SW480 (cell line): Measurements from ENCODE around the gene ENO3.

Experiments
- DNase-seq: peaks from one replicate; pipeline ENCODE4 v3.0.0-alpha.2; 2016; ENCODE audit warnings: low spot score

ENO3 gene

DNA sequence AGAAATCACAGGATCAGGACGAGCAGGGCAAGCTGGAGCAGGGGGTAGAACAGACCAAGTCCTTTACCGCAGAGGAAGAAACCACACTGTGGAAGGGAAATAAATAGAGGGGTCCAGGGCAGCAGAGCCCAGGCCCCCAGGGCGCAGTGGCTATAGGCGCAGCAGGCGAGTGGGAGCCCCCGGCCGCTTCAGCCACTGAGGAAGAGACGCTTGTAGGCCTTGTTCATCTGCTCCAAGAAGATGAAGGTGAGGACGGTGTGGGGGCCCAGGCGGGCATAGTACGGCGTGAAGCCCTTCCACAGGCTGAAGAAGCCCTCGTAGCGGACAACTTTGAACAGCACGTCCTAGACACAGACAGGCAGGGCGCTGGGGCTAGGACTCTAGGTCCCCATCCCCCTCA is 13.4 kb upstream of the ENO3 start:
- DNase-seq, result no peak

DNA sequence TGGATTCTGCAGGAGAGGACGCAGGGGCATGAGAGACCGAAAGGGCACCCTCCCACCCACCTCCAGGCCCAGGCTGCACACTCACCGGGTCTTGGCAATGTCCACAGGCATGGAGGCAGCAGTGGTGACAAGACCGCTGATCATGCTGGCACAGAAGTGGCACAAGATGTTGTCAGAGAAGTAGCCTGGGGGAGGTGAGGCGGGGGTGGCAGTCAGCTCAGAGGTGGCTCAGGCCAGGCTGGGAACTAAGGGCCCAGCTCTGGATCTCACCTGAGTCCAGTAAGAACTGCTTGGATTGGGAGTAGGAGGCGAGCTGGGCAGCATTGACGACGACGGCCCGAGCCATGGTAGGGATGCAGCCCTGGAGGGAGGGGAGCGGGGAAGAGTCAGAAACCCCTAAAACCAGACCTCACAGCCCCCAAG is 12.8 kb upstream of the ENO3 start:
- DNase-seq, result no peak

DNA sequence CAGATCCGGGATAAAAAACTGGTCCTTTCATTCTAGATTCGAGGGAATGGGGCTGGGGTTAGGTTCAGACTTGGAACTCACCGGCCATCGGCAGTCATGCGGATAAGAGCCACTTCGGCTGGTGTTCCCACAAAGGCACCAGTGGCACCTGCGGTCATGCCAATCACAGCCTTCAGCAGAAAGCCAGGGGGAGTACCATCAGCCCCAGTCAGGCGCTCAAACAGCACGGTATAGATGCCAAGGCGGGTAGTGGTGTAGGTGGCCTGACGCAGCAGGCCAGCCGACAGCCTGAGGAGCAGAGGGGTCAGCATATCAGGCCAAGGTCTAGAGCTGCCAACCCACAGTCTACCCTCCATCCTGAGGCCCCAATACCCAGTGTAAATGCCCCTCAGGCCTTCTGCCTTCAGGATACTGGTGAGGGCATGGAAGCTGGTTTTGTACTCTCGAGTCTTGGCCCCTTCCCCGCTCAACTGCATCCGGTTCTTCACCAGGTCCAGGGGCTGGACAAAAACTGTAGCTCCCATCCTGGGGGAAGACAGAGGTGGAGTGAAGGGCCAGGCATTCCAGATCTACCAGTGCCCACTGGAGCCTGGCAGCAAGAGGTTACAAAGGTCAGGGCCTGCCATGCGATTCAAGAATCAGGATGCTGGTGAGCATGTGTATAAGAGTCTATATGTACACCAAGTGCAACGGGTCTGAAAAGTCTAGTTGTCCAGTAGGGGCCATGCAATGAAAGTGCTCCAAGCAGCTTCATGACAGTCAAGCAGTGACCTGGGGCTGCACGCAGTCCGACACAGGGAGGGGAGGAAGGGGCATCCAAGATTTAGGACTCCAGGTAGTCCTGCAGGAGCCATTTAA is 12.0 kb upstream of the ENO3 start:
- no peak for DNase-seq

DNA sequence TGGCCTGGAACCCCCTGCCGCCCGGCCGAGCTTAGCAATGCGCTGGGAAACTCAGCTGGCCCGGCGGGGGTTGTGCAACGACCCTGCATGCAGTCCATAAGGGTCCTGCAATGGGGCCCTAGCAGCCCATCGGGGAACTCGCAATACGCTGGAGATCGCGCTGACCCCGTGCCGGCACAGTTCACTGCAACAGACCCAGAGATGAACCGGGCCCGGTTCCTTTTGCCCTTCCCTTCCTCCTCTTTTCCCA is 11.4 kb upstream of the ENO3 start:
- no peak for DNase-seq

DNA sequence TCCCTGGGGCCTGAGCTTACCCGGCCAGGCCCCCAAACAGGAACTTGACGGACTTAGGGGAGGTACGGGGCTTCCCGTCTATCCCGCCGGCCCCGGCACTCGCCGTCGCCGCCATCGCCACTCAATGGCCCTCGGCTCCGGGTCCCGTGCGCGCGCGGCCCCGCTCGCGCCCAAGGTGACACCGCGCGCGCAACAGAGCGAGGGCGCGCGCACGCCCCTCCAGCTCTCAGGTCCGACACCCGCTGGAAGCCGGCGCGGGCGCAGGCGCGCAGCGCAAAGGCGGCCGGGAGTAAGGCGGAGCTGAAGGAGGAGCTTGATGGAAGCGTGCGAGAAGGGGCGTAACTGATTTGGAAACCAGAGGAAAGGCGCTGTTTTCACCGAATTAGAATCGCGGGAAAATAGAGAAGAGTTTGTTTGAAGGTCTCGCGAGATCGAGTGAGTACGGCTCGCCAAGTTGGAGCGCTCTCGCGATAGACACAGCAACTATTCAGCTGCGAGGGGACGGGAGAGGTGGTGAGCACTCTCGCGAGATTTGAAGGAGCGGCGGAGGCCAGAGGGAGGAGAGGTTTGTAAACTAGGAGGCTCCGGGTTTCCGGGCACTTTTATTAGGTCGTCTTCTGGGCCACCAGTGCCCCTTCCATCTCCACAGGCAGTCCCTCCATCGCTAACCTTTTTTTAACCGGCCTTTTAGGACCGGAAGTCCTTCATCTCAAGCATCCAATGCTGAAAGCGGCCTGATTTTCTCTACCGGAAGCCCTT is 10.9 kb upstream of the ENO3 start, which contains the start of the genes RNF167 and SLC25A11:
TSS of gene RNF167 (plus strand) at position 473 of the 759 bp plus-strand sequence. CDS start 642 bp downstream, outside the sequence.
TSS of gene SLC25A11 (minus strand) at position 251 of the 759 bp plus-strand sequence. CDS start at position 115, 136 bp downstream.
- DNase-seq, result peak; percentile 99

DNA sequence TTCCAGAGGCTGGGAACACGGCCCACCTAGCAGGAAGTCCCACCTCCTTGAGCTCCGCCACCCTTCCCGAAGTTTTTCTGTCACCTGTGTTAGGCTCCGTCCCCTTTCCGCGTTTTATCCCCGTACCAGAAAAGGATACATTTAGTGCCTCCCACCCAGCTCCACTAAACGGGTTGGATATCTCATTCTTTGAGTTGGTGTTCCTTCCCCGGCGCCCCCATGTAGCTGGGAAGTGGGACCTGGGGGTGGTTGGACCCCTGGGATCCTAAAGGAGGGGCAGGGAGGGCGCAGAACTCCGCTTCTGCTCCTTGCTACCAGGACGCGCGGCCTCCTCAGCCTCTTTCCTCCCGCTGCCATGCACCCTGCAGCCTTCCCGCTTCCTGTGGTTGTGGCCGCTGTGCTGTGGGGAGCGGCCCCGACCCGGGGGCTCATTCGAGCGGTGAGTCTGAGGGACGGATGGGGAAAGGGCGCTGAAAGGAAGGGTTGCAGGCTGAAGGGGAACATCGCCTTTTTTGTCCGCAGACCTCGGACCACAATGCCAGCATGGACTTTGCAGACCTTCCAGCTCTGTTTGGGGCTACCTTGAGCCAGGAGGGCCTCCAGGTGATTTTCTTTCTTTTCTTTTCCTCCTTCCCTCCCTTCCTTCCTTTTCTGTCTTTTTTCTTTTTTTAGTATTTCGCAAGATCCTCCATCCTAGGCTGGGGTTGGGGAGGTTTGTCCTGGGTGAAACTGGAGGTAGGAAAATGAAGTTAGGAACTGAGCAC is 10.2 kb upstream of the ENO3 start:
- DNase-seq, result peak; percentile 93

DNA sequence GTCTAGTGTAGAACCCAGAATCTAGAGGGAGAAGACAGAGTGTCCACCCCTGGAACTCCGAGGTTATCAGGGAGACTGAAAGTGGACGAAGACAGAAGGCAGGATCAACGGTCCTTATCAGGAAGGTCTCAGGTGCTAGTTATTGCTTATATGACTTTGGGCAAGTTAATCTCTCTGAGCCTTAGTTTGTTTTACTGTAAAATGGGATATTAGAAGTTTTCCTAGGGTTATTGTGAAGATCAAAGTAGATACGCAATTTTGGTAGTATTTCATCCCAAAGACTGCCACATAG is 9.7 kb upstream of the ENO3 start:
- DNase-seq, result no peak

DNA sequence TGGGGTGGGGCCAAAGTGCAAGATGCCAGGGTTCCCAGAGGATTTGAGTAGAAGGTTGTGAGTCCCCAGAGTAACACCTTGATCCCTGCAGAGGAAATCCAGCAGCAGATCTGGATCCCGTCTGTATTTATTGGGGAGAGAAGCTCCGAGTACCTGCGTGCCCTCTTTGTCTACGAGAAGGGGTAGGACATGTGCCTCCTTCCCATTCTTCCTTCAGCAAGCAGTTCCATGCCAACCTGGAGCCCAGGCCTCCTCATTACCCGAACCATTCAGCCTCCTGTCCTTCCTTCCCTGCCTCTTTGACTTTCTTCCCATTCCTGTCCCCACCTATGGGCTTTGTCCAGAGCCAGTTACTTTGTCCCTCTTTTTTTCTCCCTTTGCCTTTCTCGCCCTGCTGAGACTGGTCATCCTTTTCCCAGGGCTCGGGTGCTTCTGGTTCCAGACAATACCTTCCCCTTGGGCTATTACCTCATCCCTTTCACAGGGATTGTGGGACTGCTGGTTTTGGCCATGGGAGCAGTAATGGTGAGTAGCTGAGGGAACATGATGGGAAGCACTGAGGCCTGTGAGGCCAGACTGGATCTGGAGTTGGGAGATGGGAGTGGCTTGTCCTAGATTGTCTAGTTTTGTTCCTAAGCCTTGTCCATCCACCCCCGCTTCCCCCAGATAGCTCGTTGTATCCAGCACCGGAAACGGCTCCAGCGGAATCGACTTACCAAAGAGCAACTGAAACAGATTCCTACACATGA is 8.0 kb upstream of the ENO3 start:
- no peak for DNase-seq

DNA sequence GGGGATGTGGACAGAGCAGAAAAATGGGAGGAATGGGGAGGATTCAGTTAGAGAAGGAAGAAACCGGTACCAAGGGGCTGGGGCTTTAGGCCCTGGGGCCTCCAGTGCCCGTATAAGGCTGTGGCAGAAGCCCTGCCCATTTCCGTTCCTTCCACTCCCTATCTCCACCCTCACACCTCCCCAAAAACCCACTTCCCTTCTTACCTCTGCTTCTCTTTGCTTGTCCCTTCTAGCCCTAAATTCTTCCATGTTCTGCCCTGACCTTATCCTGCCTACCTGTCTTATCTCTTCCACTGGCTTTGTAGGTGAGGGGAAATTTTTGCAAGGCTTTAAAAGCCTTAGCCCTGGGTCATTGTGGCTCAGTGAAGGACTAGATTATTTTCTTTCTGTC is 6.8 kb upstream of the ENO3 start:
- DNase-seq, result no peak

DNA sequence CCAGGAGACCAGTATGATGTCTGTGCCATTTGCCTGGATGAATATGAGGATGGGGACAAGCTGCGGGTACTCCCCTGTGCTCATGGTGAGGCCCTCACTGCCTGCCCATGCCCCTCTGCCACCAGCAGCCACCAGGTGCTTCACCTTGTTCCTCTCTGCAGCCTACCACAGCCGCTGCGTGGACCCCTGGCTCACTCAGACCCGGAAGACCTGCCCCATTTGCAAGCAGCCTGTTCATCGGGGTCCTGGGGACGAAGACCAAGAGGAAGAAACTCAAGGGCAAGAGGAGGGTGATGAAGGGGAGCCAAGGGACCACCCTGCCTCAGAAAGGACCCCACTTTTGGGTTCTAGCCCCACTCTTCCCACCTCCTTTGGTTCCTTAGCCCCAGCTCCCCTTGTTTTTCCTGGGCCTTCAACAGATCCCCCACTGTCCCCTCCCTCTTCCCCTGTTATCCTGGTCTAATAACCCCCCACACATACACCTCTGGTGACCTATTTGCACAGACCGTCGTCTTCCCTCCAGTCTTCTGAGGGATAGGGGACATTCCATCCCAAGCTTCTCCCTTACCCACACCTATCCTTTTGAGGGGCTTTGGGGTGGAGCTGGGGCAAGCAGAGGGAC is 6.3 kb upstream of the ENO3 start:
- DNase-seq, result no peak

DNA sequence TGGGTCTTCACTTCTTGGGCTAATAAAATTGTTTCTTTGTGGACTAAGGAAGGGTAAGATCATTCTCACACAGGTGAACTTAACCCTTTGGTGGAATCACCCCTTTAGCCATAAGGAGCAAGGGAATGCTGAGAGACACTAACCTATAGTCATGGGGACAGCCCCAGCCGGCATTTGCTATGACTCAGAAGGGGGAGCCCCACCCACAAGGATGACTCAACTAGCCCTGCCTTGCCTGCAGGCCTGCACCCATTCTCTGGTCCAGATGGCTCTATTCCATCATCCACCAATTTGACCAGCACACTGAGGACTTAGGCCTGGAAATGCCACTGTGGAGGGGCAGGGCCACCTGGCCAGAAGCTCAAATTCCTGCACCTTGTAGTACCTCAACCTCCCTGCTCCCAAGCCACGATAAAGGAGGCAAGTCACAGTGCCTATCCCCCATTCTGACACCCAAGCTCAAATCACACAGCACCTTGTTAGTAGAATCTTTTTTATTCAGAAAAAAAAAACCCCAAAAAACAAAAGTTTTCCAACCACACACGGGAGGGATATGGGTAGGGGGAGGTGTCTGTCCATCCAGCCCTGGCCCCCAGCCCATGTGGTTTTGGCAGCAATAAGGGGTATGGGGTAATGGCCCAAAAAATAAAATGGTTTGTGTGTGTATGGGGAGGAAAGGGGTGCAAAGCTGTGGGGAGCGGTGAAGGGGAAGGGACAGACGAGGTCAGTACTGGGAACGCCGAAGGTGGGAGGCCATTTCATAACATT is 5.6 kb upstream of the ENO3 start:
- peak; percentile 91 for DNase-seq

DNA sequence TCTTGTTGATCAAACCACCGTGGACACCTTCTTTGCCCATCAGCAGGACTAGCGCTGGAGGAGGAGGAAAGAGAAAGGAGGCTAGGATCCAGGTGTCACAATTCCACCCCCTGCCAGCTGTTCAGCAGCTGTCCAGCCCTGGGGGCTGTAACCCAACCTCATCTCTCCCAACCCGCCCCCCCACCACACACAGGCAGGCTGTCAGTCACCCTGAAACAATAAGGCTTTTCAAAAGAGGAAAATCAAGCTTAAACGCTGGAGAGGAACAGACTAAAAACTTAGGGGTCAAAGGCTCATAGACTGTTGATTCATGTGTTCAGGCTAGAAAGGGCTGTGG is 5.0 kb upstream of the ENO3 start:
- DNase-seq, result no peak

DNA sequence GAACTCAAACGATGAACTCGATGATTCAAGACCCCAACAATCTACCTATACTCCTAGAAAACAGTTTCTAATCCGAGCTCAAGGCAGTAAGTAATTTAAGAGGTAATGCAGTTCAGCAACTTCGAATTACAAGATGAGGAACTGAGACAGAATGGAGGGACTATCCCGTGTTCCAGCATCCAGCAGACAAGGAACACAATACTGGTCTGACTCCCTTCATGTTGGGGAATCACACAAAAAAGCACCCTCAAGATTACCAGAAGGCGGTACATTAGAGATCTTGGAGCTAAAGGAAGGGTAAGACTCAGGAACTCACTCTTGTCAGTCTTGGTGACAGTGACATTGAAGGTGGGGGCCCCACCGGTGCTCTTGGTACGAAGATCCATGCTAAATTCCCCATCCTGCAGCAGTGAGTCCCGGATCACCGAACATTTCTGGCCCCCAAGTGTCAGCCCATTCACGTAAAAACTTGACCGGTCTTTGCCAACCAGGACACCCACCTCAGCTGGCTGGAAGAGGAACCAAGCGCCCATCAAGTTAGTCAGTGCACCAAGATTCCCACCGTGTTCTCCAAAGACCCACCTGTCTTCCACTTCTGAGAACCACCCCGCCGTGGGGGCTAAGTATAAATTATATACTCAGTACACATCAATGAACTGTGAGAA is 4.5 kb upstream of the ENO3 start:
- no peak for DNase-seq

DNA sequence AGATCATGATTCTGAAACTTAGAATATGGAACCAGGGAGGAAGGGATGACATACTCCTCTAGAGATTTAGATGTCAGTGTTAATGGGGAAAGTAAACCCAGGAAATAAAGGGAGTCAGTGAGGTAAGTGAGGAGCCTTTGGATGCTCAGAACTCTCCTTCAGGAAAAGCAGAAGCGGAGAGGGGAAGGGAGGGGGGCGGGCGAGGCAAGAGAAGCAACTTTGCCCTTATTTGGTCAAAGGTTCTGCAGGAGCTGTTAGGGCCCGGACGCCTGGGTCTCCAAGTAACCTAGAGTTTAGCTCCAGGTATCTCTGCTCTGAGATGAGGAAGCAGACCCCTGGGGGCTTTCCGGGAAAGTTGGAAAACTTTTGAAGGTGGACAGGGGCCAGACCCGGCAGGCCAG is 3.9 kb upstream of the ENO3 start:
- DNase-seq, result no peak

DNA sequence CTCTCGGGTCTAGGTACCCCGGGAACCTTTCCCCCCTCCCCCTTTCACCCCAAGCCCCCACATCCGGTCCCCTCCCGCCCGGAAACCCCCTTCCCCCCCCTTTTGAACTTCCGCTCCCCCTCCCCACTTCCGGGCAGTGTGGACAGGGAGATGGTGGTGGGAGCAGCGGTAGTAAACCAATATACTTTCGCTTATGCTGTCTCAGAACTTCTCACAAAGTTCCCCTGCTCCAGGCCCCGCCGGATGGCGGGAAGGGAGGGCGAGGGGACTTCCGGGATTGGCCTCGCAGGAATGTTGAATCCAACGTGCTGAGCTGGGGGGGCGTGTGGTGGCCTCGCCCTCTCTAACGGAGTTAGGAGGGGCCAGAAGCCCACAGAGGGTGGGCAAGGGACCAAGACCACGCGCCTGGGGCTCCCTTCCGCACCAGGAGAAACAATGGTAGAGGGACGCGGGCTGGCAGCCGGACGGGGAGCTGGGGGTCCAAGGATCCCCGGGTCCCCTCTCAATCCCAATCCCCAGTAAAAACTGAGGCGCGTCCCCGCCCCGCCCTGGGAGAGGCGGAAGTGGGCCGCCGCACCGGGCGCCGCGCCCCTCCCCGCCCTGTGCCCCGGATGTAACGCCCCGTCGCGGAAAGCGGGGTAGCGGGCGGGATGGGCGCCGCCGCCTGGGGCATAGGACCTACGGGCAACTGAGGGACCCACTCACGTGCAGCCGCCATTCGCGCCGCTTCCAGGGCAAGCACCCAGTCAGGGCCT is 3.3 kb upstream of the ENO3 start:
- peak; percentile 42 for DNase-seq

DNA sequence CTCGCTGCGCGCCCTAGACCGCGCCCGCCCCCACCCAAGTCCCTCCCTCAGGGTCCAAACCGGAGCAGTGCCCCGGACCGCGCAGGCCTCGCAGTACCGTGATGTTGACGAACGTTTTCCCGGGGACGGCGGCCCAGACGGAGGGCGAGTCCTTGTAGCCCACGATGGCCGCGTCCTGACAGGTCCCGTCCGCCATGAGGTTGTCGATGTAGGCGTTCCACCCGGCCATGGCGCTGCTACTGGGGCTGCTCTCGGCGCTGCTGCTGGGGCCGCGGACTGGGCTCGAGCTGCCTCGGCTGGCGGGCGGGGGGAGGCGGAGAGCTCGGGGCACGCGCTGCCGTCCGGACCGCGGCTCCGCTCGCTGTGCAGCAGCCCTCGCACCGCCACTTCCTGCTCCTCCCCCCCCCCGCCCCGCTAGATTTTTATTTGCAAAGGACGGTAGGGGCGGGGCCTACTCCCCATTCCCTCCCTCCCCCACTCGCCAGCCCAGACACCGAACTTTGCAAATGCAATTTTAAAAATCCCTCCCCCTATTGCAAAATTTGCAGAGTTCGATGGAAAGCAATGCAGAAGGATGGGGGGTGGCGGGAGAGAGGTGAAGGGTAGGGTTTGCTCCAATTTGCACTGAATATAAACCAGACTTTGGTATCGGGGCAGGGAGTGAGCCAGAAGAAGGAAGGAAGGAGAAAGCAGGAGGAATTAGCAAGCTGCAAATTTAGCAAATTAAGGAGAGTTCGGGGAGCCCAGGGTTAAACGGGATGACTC is 2.6 kb upstream of the ENO3 start, which contains the start of gene PFN1:
TSS of gene PFN1 (minus strand) at position 365 of the 765 bp plus-strand sequence. CDS start at position 229, 136 bp downstream.
- peak; percentile 89 for DNase-seq

DNA sequence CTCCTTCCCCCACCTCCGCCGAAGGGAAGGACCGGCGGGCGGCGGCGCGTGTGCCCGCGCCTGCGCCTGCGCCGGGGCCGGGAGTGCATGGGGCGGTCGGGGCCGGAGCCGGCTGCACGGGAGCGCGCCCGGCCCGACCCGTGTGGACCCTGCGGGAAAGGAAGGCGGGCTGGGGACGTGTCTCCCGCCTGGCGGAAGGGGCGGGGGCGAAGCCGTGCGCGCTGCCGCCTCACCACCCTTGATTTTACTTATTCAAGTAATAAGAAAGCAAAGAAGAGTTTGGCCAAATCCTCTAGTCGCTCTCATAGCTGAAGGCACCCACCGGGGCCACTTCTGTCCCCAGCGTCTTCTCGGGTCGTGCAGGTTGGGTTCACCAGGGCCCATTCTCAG is 2.0 kb upstream of the ENO3 start:
- peak; percentile 89 for DNase-seq

DNA sequence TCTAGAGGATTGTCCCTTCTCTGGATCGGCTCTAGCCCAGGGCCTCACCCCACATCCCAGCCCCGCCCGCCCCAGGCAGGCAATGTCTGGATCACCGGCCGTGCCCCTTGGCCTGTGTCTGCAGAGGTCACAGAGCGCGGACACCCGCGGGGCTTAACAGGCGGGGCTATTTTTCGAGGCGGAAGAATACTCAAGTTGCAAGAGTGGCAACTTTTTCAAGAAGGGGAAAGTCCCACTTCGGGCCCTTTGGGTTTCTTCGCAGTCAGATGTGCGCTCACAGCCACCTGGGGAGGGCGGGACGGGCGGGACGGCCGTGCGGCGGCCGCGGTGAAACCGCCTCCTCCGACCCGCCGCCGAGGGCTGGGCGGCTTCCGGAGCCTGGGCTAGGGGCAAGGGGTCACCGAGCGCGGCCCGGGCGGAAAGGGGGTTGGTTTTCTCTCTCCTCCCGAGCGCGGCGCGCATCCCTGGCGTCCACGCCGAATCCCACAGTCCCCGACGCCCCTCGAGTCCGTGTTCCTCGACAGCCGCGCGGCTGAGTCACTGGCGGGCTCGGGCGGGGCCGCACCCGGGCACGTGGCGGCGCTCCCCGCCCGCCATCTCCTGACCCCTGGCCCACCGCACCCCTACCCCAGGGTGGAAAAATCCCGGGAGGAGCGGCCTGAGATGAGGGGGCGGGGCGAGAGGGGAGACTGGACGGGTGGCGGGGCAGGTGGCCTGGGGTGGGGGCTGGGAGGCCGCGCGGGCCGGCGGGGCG is 1.4 kb upstream of the ENO3 start:
- peak; percentile 81 for DNase-seq
